CD14-positive monocyte (primary cell): Measurements from ENCODE around the gene TNNI3. TPM values are rescaled to one million over a fixed set of nuclear protein-coding genes. Genes with fewer than 3 reads are reported as not detected.

ENCODE experiments used
- DNase-seq, 3 donors: peaks; one replicate each; pipeline ENCODE4 v3.0.0-alpha.2; 2011 to 2022
- H2AFZ ChIP-seq: 2 replicates; pipeline ENCODE4 v1.6.0; 2012; ENCODE audit warnings: mild to moderate bottlenecking, low read depth, low read length, inconsistent platforms; ENCODE audit not compliant: insufficient read depth, poor library complexity, severe bottlenecking
- H3K27ac ChIP-seq, 2 donors: 1 replicate in 1 of 2; 2 replicates in 1 of 2; pipeline ENCODE4 v1.5.1; 2012 to 2013; ENCODE audit warnings: low read length in 2 of 2, control low read depth in 1 of 2, inconsistent platforms in 1 of 2, low read depth in 1 of 2, mild to moderate bottlenecking in 1 of 2
- H3K27me3 ChIP-seq, 2 donors: one replicate each; pipeline versions ENCODE4 v1.6.0 to v1.6.1; 2011 to 2013; ENCODE audit warnings: low read length in 2 of 2; ENCODE audit not compliant: control insufficient read depth in 2 of 2, insufficient read depth in 2 of 2
- H3K36me3 ChIP-seq, 2 donors: replicated peaks in 1 of 2; 1 replicate in 1 of 2; 2 replicates in 1 of 2; pipeline versions ENCODE4 v1.5.1 to v1.6.1; 2012 to 2013; ENCODE audit warnings: low read length in 2 of 2, control low read depth in 1 of 2, inconsistent platforms in 1 of 2, mild to moderate bottlenecking in 1 of 2; ENCODE audit not compliant: insufficient read depth in 2 of 2, control insufficient read depth in 1 of 2
- H3K4me1 ChIP-seq, 2 donors: 1 replicate in 1 of 2; 2 replicates in 1 of 2; pipeline versions ENCODE4 v1.5.1 to v1.6.1; 2012 to 2013; ENCODE audit warnings: low read length in 2 of 2, control low read depth in 1 of 2, inconsistent platforms in 1 of 2, mild to moderate bottlenecking in 1 of 2, moderate library complexity in 1 of 2; ENCODE audit not compliant: insufficient read depth in 2 of 2, control insufficient read depth in 1 of 2
- H3K4me2 ChIP-seq: replicated peaks from 2 replicates; pipeline ENCODE3; 2012; ENCODE audit warnings: low read length, moderate library complexity, mild to moderate bottlenecking; ENCODE audit not compliant: poor library complexity, severe bottlenecking; ENCODE audit errors: extremely low read depth
- H3K4me3 ChIP-seq, 3 experiments: fragments of 200-600 bp in 1 of 3; sonication (generic) in 1 of 3; replicated peaks in 1 of 3; 1 replicate in 2 of 3; 2 replicates in 1 of 3; pipeline ENCODE4 v1.5.1; 2011 to 2013; ENCODE audit warnings: low read length in 3 of 3, mild to moderate bottlenecking in 3 of 3, control low read depth in 2 of 3, low read depth in 2 of 3, inconsistent platforms in 1 of 3, moderate library complexity in 1 of 3
- H3K79me2 ChIP-seq: 2 replicates; pipeline ENCODE4 v1.6.0; 2012; ENCODE audit warnings: mild to moderate bottlenecking, control low read depth, inconsistent platforms, low read length, moderate library complexity; ENCODE audit not compliant: insufficient read depth
- H3K9ac ChIP-seq: 2 replicates; pipeline ENCODE4 v1.6.0; 2017; ENCODE audit warnings: low read length, mild to moderate bottlenecking; ENCODE audit not compliant: insufficient read depth, poor library complexity, severe bottlenecking
- H3K9me3 ChIP-seq, 2 donors: replicated peaks in 1 of 2; 1 replicate in 1 of 2; 2 replicates in 1 of 2; pipeline versions ENCODE4 v1.5.1 to v1.6.1; 2012 to 2013; ENCODE audit warnings: low read length in 2 of 2, control low read depth in 1 of 2; ENCODE audit not compliant: control insufficient read depth in 1 of 2, insufficient read depth in 1 of 2
- H4K20me1 ChIP-seq: 2 replicates; pipeline ENCODE4 v1.6.0; 2012; ENCODE audit warnings: mild to moderate bottlenecking, low read length, control low read depth, moderate library complexity; ENCODE audit not compliant: insufficient read depth
- H3K27ac Mint-ChIP-seq, 7 donors: one replicate each; pipeline ENCODE4 v1.8.0; 2020; ENCODE audit warnings: mild to moderate bottlenecking in 7 of 7, mixed read lengths in 7 of 7, moderate library complexity in 6 of 7, inconsistent platforms in 2 of 7
- H3K27me3 Mint-ChIP-seq, 3 donors: one replicate each; pipeline ENCODE4 v1.8.0; 2021 to 2022; ENCODE audit warnings: low read depth in 3 of 3, mild to moderate bottlenecking in 3 of 3, mixed read lengths in 3 of 3, moderate library complexity in 3 of 3, inconsistent platforms in 1 of 3
- H3K36me3 Mint-ChIP-seq, 2 donors: one replicate each; pipeline ENCODE4 v1.8.0; 2020; ENCODE audit warnings: mixed read lengths in 2 of 2, inconsistent platforms in 1 of 2, mild to moderate bottlenecking in 1 of 2
- H3K4me1 Mint-ChIP-seq: one replicate; pipeline ENCODE4 v1.8.0; 2020; ENCODE audit warnings: mild to moderate bottlenecking, mixed read lengths
- H3K4me3 Mint-ChIP-seq, 2 donors: one replicate each; pipeline ENCODE4 v1.8.0; 2020; ENCODE audit warnings: mild to moderate bottlenecking in 2 of 2, mixed read lengths in 2 of 2, moderate library complexity in 1 of 2
- H3K9me3 Mint-ChIP-seq, 7 donors: one replicate each; pipeline ENCODE4 v1.8.0; 2020 to 2022; ENCODE audit warnings: mixed read lengths in 7 of 7, mild to moderate bottlenecking in 6 of 7, moderate library complexity in 6 of 7, inconsistent platforms in 2 of 7
- WGBS: methylation state at CpG from one replicate; pipeline ENCODE4 v1.1.5; 2013; ENCODE audit warnings: missing lambda C conversion rate; ENCODE audit not compliant: insufficient coverage; 5-methylcytosine and 5-hydroxymethylcytosine counted together
- intact Hi-C, 2 donors: fragments of 100-400 bp; cut with micrococcal nuclease; formaldehyde crosslinking; loops; one replicate each; pipeline versions ENCODE4 v1.15.0 to v1.15.1; 2023
- polyA plus RNA-seq, 3 donors: library from polyadenylated mRNA; depleted of rRNA in 1 of 3; unstranded in 2 of 3; stranded (reverse) in 1 of 3; fragments of 300-500 nt in 2 of 3; fragments of >200 nt in 1 of 3; fragmentation: Illumina TruSeq in 2 of 3; gene quantifications; 1 replicate in 2 of 3; 2 replicates in 1 of 3; pipeline ENCODE4 v1.2.3, GENCODE V29; 2012 to 2021
- small RNA-seq: library from RNA; depleted of rRNA; stranded (forward); fragments of <200 nt; gene quantifications from one replicate; pipeline ENCODE3, GENCODE V24; 2012; ENCODE audit warnings: low read depth; ENCODE audit not compliant: insufficient read length
- TF ChIP-seq, protein P1 (sequence below): fragments of 200-600 bp; IDR thresholded peaks from one replicate; pipeline ENCODE4 v1.8.0; 2022; ENCODE audit warnings: antibody characterized with exemption, mild to moderate bottlenecking

Gene TNNI3
- polyA plus RNA-seq, 3 donors = 1.2 TPM; not detected in 2

DNA sequence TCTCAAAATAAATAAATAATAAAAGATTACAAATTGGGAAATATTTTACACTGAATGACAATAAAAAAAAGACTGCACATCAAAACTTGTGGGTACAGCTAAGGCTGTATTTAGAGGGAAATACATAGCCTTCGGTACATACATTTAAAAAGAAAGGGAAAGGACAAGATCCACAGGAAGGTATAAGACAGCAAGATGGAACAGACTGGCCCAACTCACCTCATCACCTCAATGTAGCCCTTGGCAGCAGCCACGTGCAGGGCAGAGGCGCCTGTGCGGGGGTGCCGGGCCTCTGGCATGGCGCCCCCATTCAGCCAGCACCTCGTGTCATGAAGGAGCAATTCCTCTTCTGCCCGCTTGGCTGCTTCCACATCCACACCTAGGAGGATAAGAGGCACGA lies 54.3 kb downstream of the TNNI3 start:
- peaks cover 49 to 76% of the 10 kb centered on the region in 2 donors for H3K36me3 ChIP-seq
- H3K4me1 ChIP-seq = peaks cover 8 to 12% of the 10 kb centered on the region in 2 donors
- no peak overlapping the region for H3K27ac Mint-ChIP-seq
- H3K9ac ChIP-seq = no peak overlapping the region
- peaks cover 1 to 10% (median 5%) of the 10 kb centered on the region in 7 donors for H3K9me3 Mint-ChIP-seq
- intact Hi-C loops = no loop called here
- H4K20me1 ChIP-seq = peaks cover 88% of the 10 kb centered on the region
- no peak overlapping the region for H3K4me3 Mint-ChIP-seq
- peaks cover 47 to 75% of the 10 kb centered on the region in 2 donors for H3K36me3 Mint-ChIP-seq
- peaks cover 22% of the 10 kb centered on the region for H3K79me2 ChIP-seq
- WGBS = 98% methylated on average over 8 of the region's 9 CpGs
- DNase-seq = no peak
- TF ChIP-seq, protein P1, sequence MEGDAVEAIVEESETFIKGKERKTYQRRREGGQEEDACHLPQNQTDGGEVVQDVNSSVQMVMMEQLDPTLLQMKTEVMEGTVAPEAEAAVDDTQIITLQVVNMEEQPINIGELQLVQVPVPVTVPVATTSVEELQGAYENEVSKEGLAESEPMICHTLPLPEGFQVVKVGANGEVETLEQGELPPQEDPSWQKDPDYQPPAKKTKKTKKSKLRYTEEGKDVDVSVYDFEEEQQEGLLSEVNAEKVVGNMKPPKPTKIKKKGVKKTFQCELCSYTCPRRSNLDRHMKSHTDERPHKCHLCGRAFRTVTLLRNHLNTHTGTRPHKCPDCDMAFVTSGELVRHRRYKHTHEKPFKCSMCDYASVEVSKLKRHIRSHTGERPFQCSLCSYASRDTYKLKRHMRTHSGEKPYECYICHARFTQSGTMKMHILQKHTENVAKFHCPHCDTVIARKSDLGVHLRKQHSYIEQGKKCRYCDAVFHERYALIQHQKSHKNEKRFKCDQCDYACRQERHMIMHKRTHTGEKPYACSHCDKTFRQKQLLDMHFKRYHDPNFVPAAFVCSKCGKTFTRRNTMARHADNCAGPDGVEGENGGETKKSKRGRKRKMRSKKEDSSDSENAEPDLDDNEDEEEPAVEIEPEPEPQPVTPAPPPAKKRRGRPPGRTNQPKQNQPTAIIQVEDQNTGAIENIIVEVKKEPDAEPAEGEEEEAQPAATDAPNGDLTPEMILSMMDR = no peak
- H3K27me3 ChIP-seq = no peaks in the 10 kb centered on the region
- H3K4me3 ChIP-seq = no peak overlapping the region
- H3K9me3 ChIP-seq = peaks cover 0 to 11% of the 10 kb centered on the region in 2 donors
- no peak overlapping the region for H3K27ac ChIP-seq
- peaks cover 12% of the 10 kb centered on the region for H3K4me1 Mint-ChIP-seq
- peaks cover 0 to 1% (median 0%) of the 10 kb centered on the region in 3 donors for H3K27me3 Mint-ChIP-seq
- no peak overlapping the region for H2AFZ ChIP-seq
- no peak overlapping the region for H3K4me2 ChIP-seq

Small RNAs within 50 kb of the gene (small RNA-seq; reads per million reads assigned to genes)
- gene MIR7975 (not detected), gene RF01210 (not detected)

Other genes with a start within 250 kb of the TNNI3 start
- not detected for gene NLRP7, start 210.2 kb downstream of the TNNI3 start, polyA plus RNA-seq
- gene NLRP2, start 191.4 kb downstream of the TNNI3 start, polyA plus RNA-seq = under 1 TPM; 0.24 to 0.91 (median 0.61) TPM
- 1 to 10 TPM in 1 of 3 donors, under 1 TPM in 2; 0.03 to 1.1 (median 0.14) TPM for gene GP6, start 119.5 kb downstream of the TNNI3 start, polyA plus RNA-seq
- gene RDH13, start 94.6 kb downstream of the TNNI3 start, polyA plus RNA-seq = 1 to 10 TPM; 1.6 to 4.0 (median 2.3) TPM
- 1 to 10 TPM; 1.5 to 5.0 (median 1.8) TPM for gene EPS8L1, start 81.9 kb downstream of the TNNI3 start, polyA plus RNA-seq
- gene PPP1R12C, start 40.1 kb downstream of the TNNI3 start, polyA plus RNA-seq = 100 to 1,000 TPM in 1 of 3 donors, 1 to 10 TPM in 2; 2.1 to 206 (median 2.6) TPM
- gene TNNT1, start 8.5 kb downstream of the TNNI3 start, polyA plus RNA-seq = 10 to 100 TPM in 1 of 3 donors, 1 to 10 TPM in 2; 9.4 to 41.9 (median 9.8) TPM
- gene DNAAF3, start 8.9 kb upstream of the TNNI3 start, polyA plus RNA-seq = under 1 TPM in 1 of 3 donors, not detected in 2; 0.19 TPM
- gene SYT5, start 22.6 kb upstream of the TNNI3 start, polyA plus RNA-seq = not detected
- gene PTPRH, start 51.8 kb upstream of the TNNI3 start, polyA plus RNA-seq = under 1 TPM in 2 of 3 donors, not detected in 1; 0.08 to 0.53 TPM
- 10 to 100 TPM in 1 of 3 donors, under 1 TPM in 2; 0.16 to 10.7 (median 0.38) TPM for gene TMEM86B, start 71.0 kb upstream of the TNNI3 start, polyA plus RNA-seq
- gene PPP6R1, start 101.3 kb upstream of the TNNI3 start, polyA plus RNA-seq = 10 to 100 TPM; 16.9 to 91.3 (median 22.0) TPM
- gene HSPBP1, start 122.4 kb upstream of the TNNI3 start, polyA plus RNA-seq = 10 to 100 TPM; 12.3 to 17.0 (median 15.3) TPM
- gene BRSK1, start 126.3 kb upstream of the TNNI3 start, polyA plus RNA-seq = not detected
- gene TMEM150B, start 167.6 kb upstream of the TNNI3 start, polyA plus RNA-seq = 10 to 100 TPM; 10.1 to 65.6 (median 11.2) TPM
- 10 to 100 TPM in 1 of 3 donors, 1 to 10 TPM in 1, under 1 TPM in 1; 0.89 to 26.9 (median 1.5) TPM for gene KMT5C, start 182.1 kb upstream of the TNNI3 start, polyA plus RNA-seq
- under 1 TPM in 1 of 3 donors, not detected in 2; 0.36 TPM for gene COX6B2, start 197.0 kb upstream of the TNNI3 start, polyA plus RNA-seq
- not detected for gene GARIN5B, start 205.5 kb upstream of the TNNI3 start, polyA plus RNA-seq
- not detected for gene IL11, start 212.7 kb upstream of the TNNI3 start, polyA plus RNA-seq
- not detected for gene TMEM190, start 219.1 kb upstream of the TNNI3 start, polyA plus RNA-seq
- not detected for gene TMEM238, start 226.6 kb upstream of the TNNI3 start, polyA plus RNA-seq
- 1,000 to 10,000 TPM in 1 of 3 donors, 100 to 1,000 TPM in 2; 199 to 3,862 (median 208) TPM for gene RPL28, start 228.2 kb upstream of the TNNI3 start, polyA plus RNA-seq